Cardiac atrium fibroblast (primary cell): ENCODE data around the gene SLC39A8. TPM values are rescaled to one million over a fixed set of nuclear protein-coding genes. Genes with fewer than 3 reads are reported as not detected.

Experiments
- total RNA-seq: library from RNA; depleted of rRNA; stranded (reverse); fragments of >200 nt; gene quantifications from 2 replicates; pipeline ENCODE4 v1.2.3, GENCODE V29; 2015

SLC39A8 gene
- total RNA-seq: 3.2 and 23.0 TPM in 2 replicates

GRCh38 chr4:102344954-102345794 lies at the start of gene SLC39A8:
TSS of gene SLC39A8 (minus strand) at chr4:102345482. CDS start at chr4:102344662, 820 bp downstream.

Other genes starting within 250 kb of the SLC39A8 start
- gene NFKB1, start 155.9 kb upstream of the SLC39A8 start, total RNA-seq: 19.1 and 28.5 TPM in 2 replicates